ENCODE measurements around the gene CSNK2A1.
"Not testable (repeated sequence)": the region's sequence is repeated elsewhere in the genome, so short reads cannot be mapped to it uniquely, and the experiment has no call there.

Gene CSNK2A1

GRCh38 chr20:513429-513828 lies 30.2 kb downstream of the CSNK2A1 start:
- no peak for TF ChIP-seq CTCF (IDR thresholded peaks at IDR 0.05; ENCODE audit: low read depth, low read length)
- DNase-seq (ENCODE audit: low read depth in 2 of 2): peak; percentile 24 to 35

GRCh38 chr20:510328-511057 lies 33.1 kb downstream of the CSNK2A1 start:
- H3K4me3 ChIP-seq (replicated peaks in 1 of 2; ENCODE audit: low read depth in 2 of 2, low read length in 2 of 2); DNase-seq (ENCODE audit: low read depth in 2 of 2): not testable (repeated sequence)

More at GRCh38 chr20:513429-513828, 30.2 kb downstream of the CSNK2A1 start:
- H3K4me3 ChIP-seq (replicated peaks in 1 of 2; ENCODE audit: low read depth in 2 of 2, low read length in 2 of 2): no peak overlapping the region

- DNase-seq (ENCODE audit: low read depth in 2 of 2): peak in 1 of 2 donors; percentile 8
- not testable (repeated sequence) for H3K4me3 ChIP-seq (replicated peaks in 1 of 2; ENCODE audit: low read depth in 2 of 2, low read length in 2 of 2)
These were observed 35.2 kb downstream of the CSNK2A1 start for GRCh38 chr20:508364-508787.

- H3K4me3 ChIP-seq (replicated peaks in 1 of 2; ENCODE audit: low read depth in 2 of 2, low read length in 2 of 2): no peak overlapping the region
- no peak for DNase-seq (ENCODE audit: low read depth in 2 of 2)
- TF ChIP-seq CTCF (IDR thresholded peaks at IDR 0.05; ENCODE audit: low read depth, low read length): no peak
These were observed 35.7 kb downstream of the CSNK2A1 start for GRCh38 chr20:507761-508332.

GRCh38 chr20:507006-507758 lies 36.4 kb downstream of the CSNK2A1 start:
- H3K4me3 ChIP-seq (replicated peaks in 1 of 2; ENCODE audit: low read depth in 2 of 2, low read length in 2 of 2): no peak overlapping the region
- no peak for TF ChIP-seq CTCF (IDR thresholded peaks at IDR 0.05; ENCODE audit: low read depth, low read length)

GRCh38 chr20:504632-505075 lies 38.9 kb downstream of the CSNK2A1 start:
- DNase-seq (ENCODE audit: low read depth in 2 of 2): no peak
- H3K4me3 ChIP-seq (replicated peaks in 1 of 2; ENCODE audit: low read depth in 2 of 2, low read length in 2 of 2): no peak overlapping the region
- no peak for TF ChIP-seq CTCF (IDR thresholded peaks at IDR 0.05; ENCODE audit: low read depth, low read length)

More at GRCh38 chr20:507006-507758, 36.4 kb downstream of the CSNK2A1 start:
- no peak for DNase-seq (ENCODE audit: low read depth in 2 of 2)

- H3K4me3 ChIP-seq (replicated peaks in 1 of 2; ENCODE audit: low read depth in 2 of 2, low read length in 2 of 2): no peak overlapping the region
- no peak for DNase-seq (ENCODE audit: low read depth in 2 of 2)
- no peak for TF ChIP-seq CTCF (IDR thresholded peaks at IDR 0.05; ENCODE audit: low read depth, low read length)
These were observed 40.4 kb downstream of the CSNK2A1 start for GRCh38 chr20:503048-503737.

Measured in cardiac fibroblast (primary cell).